ENCODE results near the gene ZNG1B. TPM values are rescaled to one million over a fixed set of nuclear protein-coding genes. Genes with fewer than 3 reads are reported as not detected.
"Not testable (repeated sequence)": the region's sequence is repeated elsewhere in the genome, so short reads cannot be mapped to it uniquely, and the experiment has no call there.

The ZNG1B gene
- polyA plus RNA-seq, 1 donor from 2014 or later = 106 TPM

DNA sequence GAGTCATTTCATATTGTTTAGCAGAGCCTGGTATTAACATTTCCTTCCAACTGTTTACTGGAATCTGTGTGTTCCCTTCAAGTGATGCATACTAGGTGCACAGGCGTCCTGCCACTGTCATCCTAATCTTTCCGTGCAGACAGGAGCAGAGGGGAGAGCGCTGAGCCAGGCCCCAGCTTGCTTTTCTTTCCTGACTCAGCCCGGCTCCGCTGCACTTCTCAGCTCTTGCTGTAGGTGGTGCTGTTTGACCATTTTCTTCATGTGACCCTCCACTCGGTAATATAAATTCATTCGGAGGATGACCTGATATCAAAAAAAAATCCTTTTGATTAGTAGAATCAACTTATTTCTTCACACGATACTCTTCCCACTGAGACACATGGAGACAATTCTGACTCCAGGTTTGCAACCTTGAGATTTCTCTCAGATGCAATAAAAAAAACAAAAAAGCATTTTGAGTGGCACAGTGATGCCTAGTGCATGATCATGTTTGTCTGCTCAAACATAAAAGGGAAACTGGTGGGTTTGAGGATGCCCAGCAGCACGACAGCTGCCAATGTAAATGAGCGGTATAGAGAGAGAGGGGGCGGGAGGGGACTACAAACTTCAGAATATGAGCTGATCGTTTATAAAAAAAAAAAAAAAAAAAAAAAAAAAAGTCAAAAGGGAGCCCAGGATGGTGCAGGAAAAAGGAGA lies 90.0 kb downstream of the ZNG1B start:
- H3F3A ChIP-seq (ENCODE audit: insufficient read depth, low read length, poor library complexity, severe bottlenecking); H4K20me1 ChIP-seq (ENCODE audit: insufficient read depth); H3K9me3 ChIP-seq (ENCODE audit: low read length); H3K9me2 ChIP-seq (ENCODE audit: insufficient read depth, low read length); H3K4me3 ChIP-seq (ENCODE audit: low read length); H3K36me3 ChIP-seq (ENCODE audit: insufficient read depth, low read length); H3K79me2 ChIP-seq (replicated peaks; ENCODE audit: insufficient read depth, low read length); H3K27me3 ChIP-seq (ENCODE audit: insufficient read depth, low read depth, low read length); H3K4me2 ChIP-seq (ENCODE audit: low read length); H3K9ac ChIP-seq (ENCODE audit: low read length); H2AFZ ChIP-seq (ENCODE audit: low read depth, low read length); H3K27ac ChIP-seq (ENCODE audit: low read length): not testable (repeated sequence)
- peak; percentile 27 for TF ChIP-seq SMC3 (conservative IDR thresholded peaks at IDR 0.05; ENCODE audit: poor library complexity)
- peak; percentile 48 for TF ChIP-seq RAD21 (conservative IDR thresholded peaks at IDR 0.05)
- TF ChIP-seq, protein P1, sequence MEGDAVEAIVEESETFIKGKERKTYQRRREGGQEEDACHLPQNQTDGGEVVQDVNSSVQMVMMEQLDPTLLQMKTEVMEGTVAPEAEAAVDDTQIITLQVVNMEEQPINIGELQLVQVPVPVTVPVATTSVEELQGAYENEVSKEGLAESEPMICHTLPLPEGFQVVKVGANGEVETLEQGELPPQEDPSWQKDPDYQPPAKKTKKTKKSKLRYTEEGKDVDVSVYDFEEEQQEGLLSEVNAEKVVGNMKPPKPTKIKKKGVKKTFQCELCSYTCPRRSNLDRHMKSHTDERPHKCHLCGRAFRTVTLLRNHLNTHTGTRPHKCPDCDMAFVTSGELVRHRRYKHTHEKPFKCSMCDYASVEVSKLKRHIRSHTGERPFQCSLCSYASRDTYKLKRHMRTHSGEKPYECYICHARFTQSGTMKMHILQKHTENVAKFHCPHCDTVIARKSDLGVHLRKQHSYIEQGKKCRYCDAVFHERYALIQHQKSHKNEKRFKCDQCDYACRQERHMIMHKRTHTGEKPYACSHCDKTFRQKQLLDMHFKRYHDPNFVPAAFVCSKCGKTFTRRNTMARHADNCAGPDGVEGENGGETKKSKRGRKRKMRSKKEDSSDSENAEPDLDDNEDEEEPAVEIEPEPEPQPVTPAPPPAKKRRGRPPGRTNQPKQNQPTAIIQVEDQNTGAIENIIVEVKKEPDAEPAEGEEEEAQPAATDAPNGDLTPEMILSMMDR (IDR thresholded peaks at IDR 0.05; ENCODE audit: poor library complexity, severe bottlenecking) = peak; percentile 53

DNA sequence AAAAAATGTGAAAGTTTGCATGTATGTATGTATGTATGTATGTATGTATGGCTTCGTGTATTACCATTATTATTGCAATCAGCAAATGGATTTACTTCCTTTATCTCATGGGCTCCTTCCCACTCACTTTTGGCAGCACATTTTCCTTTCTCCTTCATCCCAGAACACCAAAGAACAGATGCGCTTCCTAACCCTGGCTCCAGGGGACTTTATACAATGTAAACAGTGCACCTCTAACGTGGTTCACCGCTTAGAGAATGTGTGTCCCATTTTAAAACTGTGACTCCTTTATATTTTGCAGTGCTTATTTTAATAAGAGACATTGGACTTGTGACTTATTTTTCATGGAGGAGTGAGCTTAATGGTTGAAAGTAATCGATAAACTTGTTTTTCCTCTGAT lies 90.6 kb downstream of the ZNG1B start:
- H3K9ac ChIP-seq (ENCODE audit: low read length); H3K79me2 ChIP-seq (replicated peaks; ENCODE audit: insufficient read depth, low read length): not testable (repeated sequence)

DNA sequence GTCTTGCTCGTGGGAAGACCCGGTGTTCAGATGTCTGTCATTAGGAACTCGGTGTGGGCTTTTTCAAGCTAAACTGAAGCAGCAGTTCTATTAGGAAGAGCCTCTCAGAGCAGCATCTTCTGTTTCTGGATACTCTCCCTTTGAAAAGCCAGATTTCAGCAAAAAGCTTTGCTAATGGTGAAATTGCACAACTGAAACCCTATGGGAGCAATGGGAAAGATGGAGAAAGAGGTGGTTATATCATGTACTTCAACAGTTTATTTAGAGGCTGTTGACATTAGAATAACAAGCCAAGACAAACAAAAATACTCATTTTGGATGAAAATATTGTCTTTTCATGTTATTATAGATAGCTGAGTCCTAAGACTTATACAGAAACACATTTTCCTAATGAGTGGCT lies 91.4 kb downstream of the ZNG1B start:
- H3K9me2 ChIP-seq (ENCODE audit: insufficient read depth, low read length); H3K27me3 ChIP-seq (ENCODE audit: insufficient read depth, low read depth, low read length); H4K20me1 ChIP-seq (ENCODE audit: insufficient read depth); H3K4me3 ChIP-seq (ENCODE audit: low read length); H3K9me3 ChIP-seq (ENCODE audit: low read length); H3K9ac ChIP-seq (ENCODE audit: low read length); H3K27ac ChIP-seq (ENCODE audit: low read length); H3K4me2 ChIP-seq (ENCODE audit: low read length); H3F3A ChIP-seq (ENCODE audit: insufficient read depth, low read length, poor library complexity, severe bottlenecking); H3K36me3 ChIP-seq (ENCODE audit: insufficient read depth, low read length); H2AFZ ChIP-seq (ENCODE audit: low read depth, low read length); H3K79me2 ChIP-seq (replicated peaks; ENCODE audit: insufficient read depth, low read length): not testable (repeated sequence)

More for the DNA sequence above, 90.6 kb downstream of the ZNG1B start:
- not testable (repeated sequence) for H2AFZ ChIP-seq (ENCODE audit: low read depth, low read length); H3K36me3 ChIP-seq (ENCODE audit: insufficient read depth, low read length); H3K4me3 ChIP-seq (ENCODE audit: low read length); H3K27me3 ChIP-seq (ENCODE audit: insufficient read depth, low read depth, low read length); H3F3A ChIP-seq (ENCODE audit: insufficient read depth, low read length, poor library complexity, severe bottlenecking); H3K4me2 ChIP-seq (ENCODE audit: low read length); H3K9me3 ChIP-seq (ENCODE audit: low read length); H3K9me2 ChIP-seq (ENCODE audit: insufficient read depth, low read length); H4K20me1 ChIP-seq (ENCODE audit: insufficient read depth); H3K27ac ChIP-seq (ENCODE audit: low read length)

GRCh38 chr2:113532991-113533390 lies 95.5 kb downstream of the ZNG1B start:
- not testable (repeated sequence) for H3K27ac ChIP-seq (ENCODE audit: low read length); H4K20me1 ChIP-seq (ENCODE audit: insufficient read depth); H3K9me2 ChIP-seq (ENCODE audit: insufficient read depth, low read length); H3K36me3 ChIP-seq (ENCODE audit: insufficient read depth, low read length); H3K4me2 ChIP-seq (ENCODE audit: low read length); H2AFZ ChIP-seq (ENCODE audit: low read depth, low read length); H3K9me3 ChIP-seq (ENCODE audit: low read length); H3K79me2 ChIP-seq (replicated peaks; ENCODE audit: insufficient read depth, low read length); H3F3A ChIP-seq (ENCODE audit: insufficient read depth, low read length, poor library complexity, severe bottlenecking); H3K9ac ChIP-seq (ENCODE audit: low read length); H3K27me3 ChIP-seq (ENCODE audit: insufficient read depth, low read depth, low read length); H3K4me3 ChIP-seq (ENCODE audit: low read length)

DNA sequence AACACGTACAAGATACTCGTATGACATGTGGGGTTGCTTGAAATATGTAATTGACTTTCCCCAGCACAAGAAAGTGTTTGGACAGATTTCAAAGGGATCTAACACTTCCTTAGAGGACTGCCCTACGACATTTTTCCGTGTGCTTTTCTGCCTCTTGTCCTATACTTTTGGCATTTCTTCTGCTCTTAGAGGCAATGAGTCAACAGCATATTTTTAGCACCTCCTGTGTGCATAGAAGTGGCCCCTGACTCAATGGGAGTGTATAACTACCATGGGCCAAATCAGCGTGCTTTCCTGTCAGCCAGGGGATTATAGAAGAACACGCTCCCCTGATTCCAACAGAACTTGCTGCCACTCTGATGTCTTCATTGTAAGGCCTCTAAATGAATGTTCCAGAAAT lies 99.1 kb downstream of the ZNG1B start:
- H2AFZ ChIP-seq (ENCODE audit: low read depth, low read length); H3K27me3 ChIP-seq (ENCODE audit: insufficient read depth, low read depth, low read length); H3K36me3 ChIP-seq (ENCODE audit: insufficient read depth, low read length); H3F3A ChIP-seq (ENCODE audit: insufficient read depth, low read length, poor library complexity, severe bottlenecking); H3K9ac ChIP-seq (ENCODE audit: low read length); H3K4me2 ChIP-seq (ENCODE audit: low read length); H3K9me2 ChIP-seq (ENCODE audit: insufficient read depth, low read length); H3K4me3 ChIP-seq (ENCODE audit: low read length); H3K9me3 ChIP-seq (ENCODE audit: low read length); H4K20me1 ChIP-seq (ENCODE audit: insufficient read depth); H3K79me2 ChIP-seq (replicated peaks; ENCODE audit: insufficient read depth, low read length); H3K27ac ChIP-seq (ENCODE audit: low read length): not testable (repeated sequence)

- not testable (repeated sequence) for H3K9me2 ChIP-seq (ENCODE audit: insufficient read depth, low read length); H3K27ac ChIP-seq (ENCODE audit: low read length); H3F3A ChIP-seq (ENCODE audit: insufficient read depth, low read length, poor library complexity, severe bottlenecking); H3K4me2 ChIP-seq (ENCODE audit: low read length); H3K9me3 ChIP-seq (ENCODE audit: low read length); H3K36me3 ChIP-seq (ENCODE audit: insufficient read depth, low read length); H2AFZ ChIP-seq (ENCODE audit: low read depth, low read length); H4K20me1 ChIP-seq (ENCODE audit: insufficient read depth); H3K9ac ChIP-seq (ENCODE audit: low read length); H3K4me3 ChIP-seq (ENCODE audit: low read length); H3K27me3 ChIP-seq (ENCODE audit: insufficient read depth, low read depth, low read length); H3K79me2 ChIP-seq (replicated peaks; ENCODE audit: insufficient read depth, low read length)
Observed at GRCh38 chr2:113540834-113541203, 103.3 kb downstream of the ZNG1B start.

DNA sequence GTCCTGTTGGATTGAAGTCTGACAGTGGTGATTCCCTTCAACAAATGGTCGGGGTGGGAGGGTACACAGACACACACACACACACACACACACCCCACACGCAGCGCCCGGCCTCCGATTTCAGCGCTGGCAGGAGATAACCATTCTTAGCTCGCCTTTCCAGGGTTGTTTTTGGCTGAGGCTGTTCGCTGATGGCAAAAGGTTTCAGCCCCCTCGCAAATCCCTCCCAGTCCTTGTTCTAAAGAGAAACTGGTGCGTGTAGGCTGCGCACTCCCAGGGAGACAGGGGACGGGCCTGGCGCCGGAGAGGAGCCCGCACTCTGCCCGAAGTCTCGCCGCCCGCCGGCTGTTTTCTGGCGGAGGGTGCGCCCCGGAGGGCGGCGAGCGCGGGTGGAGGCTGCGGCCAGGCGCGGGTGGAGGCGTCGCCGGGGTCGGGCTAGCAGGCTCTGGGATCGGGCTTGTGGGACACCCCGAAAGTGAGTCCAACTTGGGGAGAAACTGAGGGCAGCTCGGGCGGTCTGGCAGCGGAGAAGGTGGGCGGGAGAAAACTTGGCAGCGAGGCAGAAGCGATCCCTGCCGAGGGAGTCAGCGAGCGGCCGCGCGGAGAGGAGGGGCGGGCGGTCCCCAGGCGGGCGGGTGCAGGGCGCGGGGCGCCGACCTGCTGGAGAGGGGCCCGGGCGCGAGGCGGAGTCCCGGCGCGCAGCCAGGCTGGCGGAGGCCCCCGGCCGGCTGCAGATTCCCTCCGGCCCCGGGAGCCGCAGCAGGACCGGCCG lies 103.9 kb downstream of the ZNG1B start:
- H3K27me3 ChIP-seq (ENCODE audit: insufficient read depth, low read depth, low read length); H2AFZ ChIP-seq (ENCODE audit: low read depth, low read length); H3K27ac ChIP-seq (ENCODE audit: low read length): not testable (repeated sequence)

More for the DNA sequence above, 103.9 kb downstream of the ZNG1B start:
- not testable (repeated sequence) for H3K9me2 ChIP-seq (ENCODE audit: insufficient read depth, low read length); H3F3A ChIP-seq (ENCODE audit: insufficient read depth, low read length, poor library complexity, severe bottlenecking); H3K4me2 ChIP-seq (ENCODE audit: low read length); H3K36me3 ChIP-seq (ENCODE audit: insufficient read depth, low read length); H4K20me1 ChIP-seq (ENCODE audit: insufficient read depth); H3K9ac ChIP-seq (ENCODE audit: low read length); H3K9me3 ChIP-seq (ENCODE audit: low read length); H3K79me2 ChIP-seq (replicated peaks; ENCODE audit: insufficient read depth, low read length)
- H3K4me3 ChIP-seq (ENCODE audit: low read length) = peak overlapping the region; percentile 56
